Measurements from ENCODE around the gene SERF2. TPM values are rescaled to one million over a fixed set of nuclear protein-coding genes. Genes with fewer than 3 reads are reported as not detected.
"Not testable (repeated sequence)": the region's sequence is repeated elsewhere in the genome, so short reads cannot be mapped to it uniquely, and the experiment has no call there.

Gene SERF2
- total RNA-seq, 4 donors from 2014 or later, result 520 to 903 (median 765) TPM

DNA sequence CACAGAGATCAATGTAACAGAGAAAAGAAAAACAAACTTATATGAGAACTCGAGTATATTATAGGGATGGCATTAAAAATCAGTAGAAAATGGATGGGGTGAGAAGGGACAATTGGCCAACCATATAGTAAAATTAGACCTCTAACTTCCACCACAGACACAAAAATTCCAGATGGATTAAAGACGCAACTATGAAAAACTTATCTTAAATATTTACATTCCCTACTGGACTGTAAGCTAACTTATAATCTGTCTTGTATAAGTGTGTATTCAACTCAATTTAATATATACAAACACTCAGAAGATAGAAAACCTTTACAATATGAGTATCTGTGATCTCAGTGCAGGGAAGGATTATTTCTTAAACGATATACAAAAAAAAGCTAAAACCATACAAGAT is 29.4 kb downstream of the SERF2 start:
- Histone ChIP-seq H3K27ac (no peak overlapping the region), H3K4me3 (no peak overlapping the region), H3K4me1 (peaks cover 15 to 61% (median 23%) of the 10 kb centered on the region in 3 donors), H3K9me3 (no peaks in the 10 kb centered on the region), H3K27me3 (no peaks in the 10 kb centered on the region), H3K36me3 (peaks cover 0 to 43% (median 0%) of the 10 kb centered on the region in 3 donors)
- TF ChIP-seq, protein P1, sequence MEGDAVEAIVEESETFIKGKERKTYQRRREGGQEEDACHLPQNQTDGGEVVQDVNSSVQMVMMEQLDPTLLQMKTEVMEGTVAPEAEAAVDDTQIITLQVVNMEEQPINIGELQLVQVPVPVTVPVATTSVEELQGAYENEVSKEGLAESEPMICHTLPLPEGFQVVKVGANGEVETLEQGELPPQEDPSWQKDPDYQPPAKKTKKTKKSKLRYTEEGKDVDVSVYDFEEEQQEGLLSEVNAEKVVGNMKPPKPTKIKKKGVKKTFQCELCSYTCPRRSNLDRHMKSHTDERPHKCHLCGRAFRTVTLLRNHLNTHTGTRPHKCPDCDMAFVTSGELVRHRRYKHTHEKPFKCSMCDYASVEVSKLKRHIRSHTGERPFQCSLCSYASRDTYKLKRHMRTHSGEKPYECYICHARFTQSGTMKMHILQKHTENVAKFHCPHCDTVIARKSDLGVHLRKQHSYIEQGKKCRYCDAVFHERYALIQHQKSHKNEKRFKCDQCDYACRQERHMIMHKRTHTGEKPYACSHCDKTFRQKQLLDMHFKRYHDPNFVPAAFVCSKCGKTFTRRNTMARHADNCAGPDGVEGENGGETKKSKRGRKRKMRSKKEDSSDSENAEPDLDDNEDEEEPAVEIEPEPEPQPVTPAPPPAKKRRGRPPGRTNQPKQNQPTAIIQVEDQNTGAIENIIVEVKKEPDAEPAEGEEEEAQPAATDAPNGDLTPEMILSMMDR (IDR thresholded peaks at IDR 0.05), result no peak
- TF ChIP-seq POLR2A (IDR thresholded peaks at IDR 0.05), result no peak
- DNase-seq, result no peak
- intact Hi-C loops (cut with DNase I), result no loop called here
- 50 to 59% methylated on average over 3 of the region's 3 CpGs for WGBS, 2 donors

DNA sequence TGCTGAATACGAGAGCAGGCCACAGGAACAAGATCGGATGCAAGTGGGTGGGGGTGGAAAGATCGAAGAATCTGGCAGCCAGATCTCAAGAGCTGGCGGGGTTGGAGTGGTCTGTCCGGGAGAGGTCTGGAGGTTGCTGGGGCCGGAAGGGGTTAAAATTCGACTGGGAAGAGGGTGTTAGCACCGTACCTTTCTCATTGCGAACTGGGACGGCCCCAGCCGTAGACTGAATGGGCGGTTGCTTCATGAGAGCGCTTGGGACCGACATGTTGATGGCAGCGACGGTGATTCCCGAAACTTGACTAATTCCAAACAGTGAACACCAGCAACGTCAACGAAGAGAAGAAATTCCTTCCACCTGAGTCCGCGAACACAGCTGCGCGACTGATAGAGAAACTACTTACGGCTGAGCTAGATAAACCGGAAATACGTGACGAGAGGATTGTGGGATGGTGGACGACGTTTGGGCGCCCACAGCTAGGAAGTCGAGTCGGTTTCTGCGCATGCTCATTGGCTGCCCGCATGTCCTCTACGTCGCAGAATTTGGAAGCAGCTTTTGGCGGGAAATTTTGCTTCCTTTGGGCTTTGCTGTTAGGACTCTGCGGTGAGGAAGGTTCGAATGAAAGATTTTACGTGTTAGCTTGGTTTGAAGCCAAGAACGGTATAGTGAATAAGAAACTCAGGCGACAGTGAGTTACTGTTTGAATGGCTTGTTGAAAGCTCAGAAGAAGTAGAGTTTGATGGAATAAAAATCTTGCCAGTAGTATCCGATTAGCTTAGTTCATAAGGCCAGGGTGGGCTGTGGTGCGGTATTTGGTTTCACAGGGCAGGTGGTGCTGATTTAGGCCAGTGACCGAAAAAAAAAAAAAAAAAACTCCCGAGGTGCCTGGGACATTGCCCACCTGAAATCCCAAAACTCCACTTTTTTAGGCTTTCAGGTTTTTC is 32.5 kb downstream of the SERF2 start, which contains the start of gene MFAP1:
MFAP1 (minus strand) TSS at position 389 of the 945 bp plus-strand sequence; CDS start at position 268, 121 bp downstream.
- Histone ChIP-seq H3K4me3 (peak within 1 kb of the TSS; percentile 67 to 95 (median 81)), H3K9me3 (no peaks in the 10 kb centered on the region), H3K27ac (peak within 1 kb of the TSS; percentile 91 to 98 (median 94)), H3K36me3 (peaks cover 0 to 16% (median 0%) of the 10 kb centered on the region in 3 donors), H3K4me1 (peaks cover 26 to 82% (median 27%) of the 10 kb centered on the region in 3 donors), H3K27me3 (no peaks in the 10 kb centered on the region)
- peak; percentile 55 for DNase-seq
- WGBS, 2 donors, result 7 to 8% methylated on average over 40 to 43 of the region's 46 CpGs
- TF ChIP-seq POLR2A (IDR thresholded peaks at IDR 0.05), result peak in 3 of 4 donors; percentile 59 to 91 (median 85)
- TF ChIP-seq, protein P1 (IDR thresholded peaks at IDR 0.05), result peak in 1 of 6 experiments; percentile 41
- intact Hi-C loops (cut with DNase I), result no loop called here

DNA sequence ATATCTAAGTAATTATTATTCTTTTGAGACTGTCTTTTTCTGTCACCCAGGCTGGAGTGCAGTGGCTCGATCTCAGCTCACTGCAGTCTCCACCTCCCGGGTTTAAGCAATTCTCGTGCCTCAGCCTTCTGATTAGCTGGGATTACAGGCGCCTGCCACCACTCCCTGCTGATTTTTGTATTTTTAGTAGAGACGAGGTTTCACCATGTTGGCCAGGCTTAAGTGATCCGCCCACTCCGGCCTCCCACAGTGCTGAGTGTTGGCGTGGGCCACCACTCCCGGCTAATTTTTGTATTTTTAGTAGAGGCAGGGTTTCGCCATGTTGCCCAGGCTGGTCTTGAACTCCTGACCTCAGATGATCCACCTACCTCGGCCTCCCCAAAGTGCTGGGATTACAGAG is 33.2 kb downstream of the SERF2 start:
- H3K4me1 ChIP-seq, result peaks cover 26 to 81% (median 27%) of the 10 kb centered on the region in 3 donors
- intact Hi-C loops (cut with DNase I); H3K36me3 ChIP-seq: not testable (repeated sequence)

GRCh38 chr15:43826029-43826507 is 33.9 kb downstream of the SERF2 start:
- Histone ChIP-seq H3K27ac (peak overlapping the region; percentile 78 to 87 (median 86)), H3K36me3 (peaks cover 0 to 1% (median 0%) of the 10 kb centered on the region in 3 donors), H3K4me3 (peak overlapping the region in 3 of 4 donors; percentile 59 to 83 (median 60)), H3K27me3 (no peaks in the 10 kb centered on the region), H3K9me3 (no peaks in the 10 kb centered on the region), H3K4me1 (peaks cover 26 to 74% (median 27%) of the 10 kb centered on the region in 3 donors)
- 95 to 96% methylated on average over 10 to 11 of the region's 11 CpGs for WGBS, 2 donors
- intact Hi-C loops (cut with DNase I), result no loop called here
- no peak for DNase-seq
- no peak for TF ChIP-seq POLR2A (IDR thresholded peaks at IDR 0.05)
- TF ChIP-seq, protein P1 (IDR thresholded peaks at IDR 0.05), result no peak

More for the DNA sequence above, 33.2 kb downstream of the SERF2 start:
- 90 to 94% methylated on average over 9 to 11 of the region's 11 CpGs for WGBS, 2 donors
- H3K9me3 ChIP-seq, H3K4me3 ChIP-seq, H3K27me3 ChIP-seq, H3K27ac ChIP-seq, DNase-seq: not testable (repeated sequence)

DNA sequence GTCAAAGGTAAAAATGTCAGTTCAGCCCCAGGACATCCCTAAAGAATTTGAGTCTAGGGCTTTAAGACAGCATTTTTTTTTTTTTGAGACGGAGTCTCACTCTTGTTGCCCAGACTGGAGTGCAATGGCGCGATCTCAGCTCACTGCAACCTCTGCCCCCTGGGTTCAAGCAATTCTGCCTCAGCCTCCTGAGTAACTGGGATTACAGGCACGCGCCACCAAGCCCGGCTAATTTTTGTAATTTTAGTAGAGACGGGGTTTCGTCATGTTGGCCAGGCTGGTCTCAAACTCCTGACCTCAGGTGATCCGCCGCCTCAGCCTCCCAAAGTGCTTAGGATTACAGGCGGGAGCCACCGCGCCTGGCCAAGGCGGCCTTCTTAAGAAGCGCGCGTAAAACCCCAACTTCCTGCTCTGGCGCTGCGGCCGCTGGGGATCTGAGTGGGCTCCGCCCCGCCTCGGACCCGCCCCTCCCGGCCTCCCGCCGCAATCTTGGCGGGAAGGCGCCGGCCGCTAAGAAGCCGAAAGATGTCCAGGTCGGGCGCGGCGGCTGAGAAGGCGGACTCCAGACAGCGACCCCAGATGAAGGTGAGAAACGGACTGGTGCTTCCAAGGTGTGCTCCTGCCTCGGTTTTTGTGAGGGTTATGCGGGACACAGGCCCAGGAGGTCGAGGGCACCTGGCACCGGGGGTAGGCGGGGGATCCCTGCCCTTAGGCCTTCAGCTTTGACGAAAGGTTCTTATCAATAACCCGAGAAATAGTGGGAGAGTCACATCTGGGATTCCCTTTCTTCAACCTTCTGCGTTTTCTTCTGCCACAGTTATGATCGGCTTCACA is 34.6 kb downstream of the SERF2 start, which contains the start of gene WDR76:
WDR76 (plus strand) TSS at position 495 of the 834 bp plus-strand sequence; CDS start at position 526, 31 bp downstream.
- H3K4me3 ChIP-seq, result peak within 1 kb of the TSS; percentile 45 to 83 (median 60)
- intact Hi-C loops (cut with DNase I), result no loop called here
- H3K9me3 ChIP-seq, result no peaks in the 10 kb centered on the region
- no peaks in the 10 kb centered on the region for H3K27me3 ChIP-seq
- H3K27ac ChIP-seq, result peak within 1 kb of the TSS; percentile 78 to 87 (median 86)
- WGBS, 2 donors, result 9 to 10% methylated on average over 15 to 20 of the region's 48 CpGs
- peaks cover 26 to 68% (median 27%) of the 10 kb centered on the region in 3 donors for H3K4me1 ChIP-seq
- peak; percentile 8 for DNase-seq
- TF ChIP-seq, protein P1 (IDR thresholded peaks at IDR 0.05), result peak in 1 of 6 experiments; percentile 13
- peak in 1 of 4 donors; percentile 37 for TF ChIP-seq POLR2A (IDR thresholded peaks at IDR 0.05)
- H3K36me3 ChIP-seq, result no peaks in the 10 kb centered on the region
